ENCODE data around the gene LNPEP. TPM values are rescaled to one million over a fixed set of nuclear protein-coding genes. Genes with fewer than 3 reads are reported as not detected.

The LNPEP gene
- total RNA-seq, 1 donor from 2014 or later = 36.3 TPM

DNA sequence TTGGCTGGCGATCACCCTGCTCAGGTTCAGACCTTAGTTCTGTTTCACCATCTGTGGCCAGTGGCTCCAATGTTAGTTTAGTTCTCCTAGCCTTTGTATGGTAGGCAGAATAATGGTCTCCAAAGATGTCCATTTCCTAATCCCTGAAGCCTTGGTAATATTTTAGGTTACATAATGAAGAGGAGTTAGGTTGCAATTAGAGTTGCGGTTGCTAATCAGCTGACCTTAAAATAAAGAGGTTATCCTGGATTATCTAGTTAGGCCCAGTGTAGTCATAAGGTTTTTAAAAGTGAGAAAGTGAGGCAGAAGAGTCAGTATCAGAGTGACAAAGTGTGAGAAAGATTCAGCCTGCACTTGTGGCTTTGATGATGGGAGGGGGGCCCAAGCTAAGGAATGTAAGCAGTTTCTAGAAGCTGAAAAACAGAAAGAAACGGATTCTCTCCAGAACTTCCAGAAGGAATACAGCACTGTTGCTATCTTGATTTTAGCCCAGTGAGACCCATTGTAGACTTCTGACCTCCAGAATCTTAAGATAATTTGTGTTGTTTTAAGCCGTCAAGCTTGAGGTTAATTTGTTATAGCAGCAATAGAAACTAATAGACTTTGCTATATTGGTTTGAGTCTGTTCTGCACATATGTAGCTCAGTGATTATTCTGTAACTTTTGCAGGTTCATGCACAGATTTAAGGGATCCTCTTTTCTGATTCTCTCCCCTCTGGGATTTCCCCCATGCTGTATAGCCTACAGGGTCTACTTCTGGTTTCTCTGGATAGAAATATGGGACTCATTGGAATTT, 21.6 kb downstream of the LNPEP start:
- Mint-ChIP-seq H3K9me3 (ENCODE audit: unreplicated experiment) (no peaks in the 10 kb centered on the region), H3K36me3 (ENCODE audit: low read depth, unreplicated experiment) (peaks cover 2% of the 10 kb centered on the region), H3K4me3 (ENCODE audit: unreplicated experiment) (no peak overlapping the region), H3K27ac (ENCODE audit: unreplicated experiment) (peak overlapping the region; percentile 9), H3K4me1 (ENCODE audit: low read depth, unreplicated experiment) (peaks cover 21% of the 10 kb centered on the region), H3K27me3 (ENCODE audit: low read depth, unreplicated experiment) (no peaks in the 10 kb centered on the region)
- no peaks in the 10 kb centered on the region for H3K36me3 ChIP-seq (ENCODE audit: insufficient read depth, low read length)
- FAIRE-seq = no peak
- H3K4me2 ChIP-seq (ENCODE audit: low read length) = no peak overlapping the region
- no peak overlapping the region for H3K4me3 ChIP-seq (ENCODE audit: insufficient read depth, low read depth, low read length)
- no peak for TF ChIP-seq EZH2 (IDR thresholded peaks at IDR 0.05; ENCODE audit: insufficient read depth, low read length)
- TF ChIP-seq, protein P1, sequence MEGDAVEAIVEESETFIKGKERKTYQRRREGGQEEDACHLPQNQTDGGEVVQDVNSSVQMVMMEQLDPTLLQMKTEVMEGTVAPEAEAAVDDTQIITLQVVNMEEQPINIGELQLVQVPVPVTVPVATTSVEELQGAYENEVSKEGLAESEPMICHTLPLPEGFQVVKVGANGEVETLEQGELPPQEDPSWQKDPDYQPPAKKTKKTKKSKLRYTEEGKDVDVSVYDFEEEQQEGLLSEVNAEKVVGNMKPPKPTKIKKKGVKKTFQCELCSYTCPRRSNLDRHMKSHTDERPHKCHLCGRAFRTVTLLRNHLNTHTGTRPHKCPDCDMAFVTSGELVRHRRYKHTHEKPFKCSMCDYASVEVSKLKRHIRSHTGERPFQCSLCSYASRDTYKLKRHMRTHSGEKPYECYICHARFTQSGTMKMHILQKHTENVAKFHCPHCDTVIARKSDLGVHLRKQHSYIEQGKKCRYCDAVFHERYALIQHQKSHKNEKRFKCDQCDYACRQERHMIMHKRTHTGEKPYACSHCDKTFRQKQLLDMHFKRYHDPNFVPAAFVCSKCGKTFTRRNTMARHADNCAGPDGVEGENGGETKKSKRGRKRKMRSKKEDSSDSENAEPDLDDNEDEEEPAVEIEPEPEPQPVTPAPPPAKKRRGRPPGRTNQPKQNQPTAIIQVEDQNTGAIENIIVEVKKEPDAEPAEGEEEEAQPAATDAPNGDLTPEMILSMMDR (IDR thresholded peaks at IDR 0.05; ENCODE audit: insufficient read depth, low read depth, low read length) = no peak
- H3K79me2 ChIP-seq (ENCODE audit: insufficient read depth, low read length) = peaks cover 54% of the 10 kb centered on the region
- no peaks in the 10 kb centered on the region for H3K4me1 ChIP-seq (ENCODE audit: insufficient read depth, low read length)
- H3K9me3 ChIP-seq (ENCODE audit: insufficient read depth, low read depth, low read length) = no peaks in the 10 kb centered on the region
- no peaks in the 10 kb centered on the region for H3K27me3 ChIP-seq (ENCODE audit: insufficient read depth, low read length)
- no peak overlapping the region for H2AFZ ChIP-seq (ENCODE audit: low read depth, low read length)
- DNase-seq (ENCODE audit: low read depth) = no peak
- H3K9ac ChIP-seq (ENCODE audit: low read length) = no peak overlapping the region
- no peak overlapping the region for H3K27ac ChIP-seq (ENCODE audit: low read depth, low read length)
- H4K20me1 ChIP-seq (ENCODE audit: insufficient read depth, low read length) = peaks cover 23% of the 10 kb centered on the region

DNA sequence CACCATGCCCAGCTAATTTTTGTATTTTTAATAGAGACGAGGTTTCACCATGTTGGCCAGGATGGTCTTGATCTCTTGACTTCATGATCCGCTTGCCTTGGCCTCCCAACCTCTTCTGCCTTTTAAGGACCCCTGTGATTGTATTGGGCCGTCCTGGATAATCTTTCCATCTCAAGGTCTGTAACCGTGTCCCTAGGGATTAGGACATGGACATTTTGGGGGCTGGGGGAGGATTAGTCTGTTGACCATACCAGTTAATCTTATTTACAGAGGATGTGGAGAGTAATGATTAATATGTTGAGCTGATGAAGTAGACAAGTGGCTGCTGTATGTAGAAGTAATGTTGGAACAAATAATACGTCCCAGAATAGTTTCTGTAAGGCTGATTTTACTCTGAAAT, 23.1 kb downstream of the LNPEP start:
- no peak overlapping the region for H3K27ac Mint-ChIP-seq (ENCODE audit: unreplicated experiment)
- FAIRE-seq (no peak), DNase-seq (ENCODE audit: low read depth) (no peak)
- Histone ChIP-seq H3K4me3 (ENCODE audit: insufficient read depth, low read depth, low read length) (no peak overlapping the region), H3K36me3 (ENCODE audit: insufficient read depth, low read length) (no peaks in the 10 kb centered on the region), H2AFZ (ENCODE audit: low read depth, low read length) (no peak overlapping the region), H4K20me1 (ENCODE audit: insufficient read depth, low read length) (peaks cover 19% of the 10 kb centered on the region), H3K27me3 (ENCODE audit: insufficient read depth, low read length) (no peaks in the 10 kb centered on the region), H3K9me3 (ENCODE audit: insufficient read depth, low read depth, low read length) (no peaks in the 10 kb centered on the region), H3K4me1 (ENCODE audit: insufficient read depth, low read length) (peaks cover 7% of the 10 kb centered on the region), H3K4me2 (ENCODE audit: low read length) (no peak overlapping the region), H3K79me2 (ENCODE audit: insufficient read depth, low read length) (peaks cover 44% of the 10 kb centered on the region), H3K27ac (ENCODE audit: low read depth, low read length) (no peak overlapping the region), H3K9ac (ENCODE audit: low read length) (no peak overlapping the region)
- no peaks in the 10 kb centered on the region for H3K27me3 Mint-ChIP-seq (ENCODE audit: low read depth, unreplicated experiment)
- no peaks in the 10 kb centered on the region for H3K9me3 Mint-ChIP-seq (ENCODE audit: unreplicated experiment)
- TF ChIP-seq, protein P1 (IDR thresholded peaks at IDR 0.05; ENCODE audit: insufficient read depth, low read depth, low read length) = no peak
- no peak overlapping the region for H3K4me3 Mint-ChIP-seq (ENCODE audit: unreplicated experiment)
- H3K4me1 Mint-ChIP-seq (ENCODE audit: low read depth, unreplicated experiment) = peaks cover 29% of the 10 kb centered on the region
- peaks cover 2% of the 10 kb centered on the region for H3K36me3 Mint-ChIP-seq (ENCODE audit: low read depth, unreplicated experiment)

DNA sequence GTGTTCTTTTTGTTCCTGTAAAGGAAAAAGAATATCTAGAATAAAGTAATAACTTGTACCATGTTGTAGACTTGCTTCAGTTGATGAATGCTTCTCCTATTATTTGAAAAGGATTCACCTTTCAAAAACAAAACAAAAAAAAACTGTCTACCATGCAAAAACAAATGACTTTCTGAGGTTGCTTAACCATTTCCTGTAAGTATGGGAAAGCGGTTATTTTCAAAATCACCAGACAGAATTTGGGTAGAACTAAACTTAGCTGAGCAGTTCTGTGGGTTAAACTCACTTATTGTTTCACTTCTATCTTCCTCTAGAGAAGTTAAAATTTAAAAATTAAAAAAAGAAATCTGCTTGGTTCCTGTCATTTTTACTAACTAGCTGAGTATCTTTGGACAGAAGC, 25.2 kb downstream of the LNPEP start:
- peaks cover 30% of the 10 kb centered on the region for H3K4me1 Mint-ChIP-seq (ENCODE audit: low read depth, unreplicated experiment)
- Histone ChIP-seq H3K4me1 (ENCODE audit: insufficient read depth, low read length) (peaks cover 7% of the 10 kb centered on the region), H3K79me2 (ENCODE audit: insufficient read depth, low read length) (peaks cover 38% of the 10 kb centered on the region), H4K20me1 (ENCODE audit: insufficient read depth, low read length) (peaks cover 19% of the 10 kb centered on the region), H3K9ac (ENCODE audit: low read length) (no peak overlapping the region), H3K4me2 (ENCODE audit: low read length) (no peak overlapping the region), H2AFZ (ENCODE audit: low read depth, low read length) (no peak overlapping the region), H3K36me3 (ENCODE audit: insufficient read depth, low read length) (no peaks in the 10 kb centered on the region), H3K27me3 (ENCODE audit: insufficient read depth, low read length) (no peaks in the 10 kb centered on the region), H3K4me3 (ENCODE audit: insufficient read depth, low read depth, low read length) (no peak overlapping the region), H3K9me3 (ENCODE audit: insufficient read depth, low read depth, low read length) (no peaks in the 10 kb centered on the region), H3K27ac (ENCODE audit: low read depth, low read length) (no peak overlapping the region)
- H3K27ac Mint-ChIP-seq (ENCODE audit: unreplicated experiment) = no peak overlapping the region
- peaks cover 6% of the 10 kb centered on the region for H3K36me3 Mint-ChIP-seq (ENCODE audit: low read depth, unreplicated experiment)
- H3K27me3 Mint-ChIP-seq (ENCODE audit: low read depth, unreplicated experiment) = no peaks in the 10 kb centered on the region
- FAIRE-seq (no peak), DNase-seq (ENCODE audit: low read depth) (no peak)
- H3K9me3 Mint-ChIP-seq (ENCODE audit: unreplicated experiment) = no peaks in the 10 kb centered on the region
- peak overlapping the region; percentile 27 for H3K4me3 Mint-ChIP-seq (ENCODE audit: unreplicated experiment)
- TF ChIP-seq EZH2 (IDR thresholded peaks at IDR 0.05; ENCODE audit: insufficient read depth, low read length) = no peak
- TF ChIP-seq, protein P1 (IDR thresholded peaks at IDR 0.05; ENCODE audit: insufficient read depth, low read depth, low read length) = no peak

Data from astrocyte (in vitro differentiated cells and primary cell).